Activated T-helper 17 cell treated with anti-CD3 and anti-CD28 coated beads, Interleukin-2, amount 50 U/mL, for 72 hours (primary cell): ENCODE data around the gene OR51I2. TPM values are rescaled to one million over a fixed set of nuclear protein-coding genes. Genes with fewer than 3 reads are reported as not detected.
A peak's percentile ranks its signal among the peaks of the same experiment; 100 is the strongest.

ENCODE experiments used
- ATAC-seq: fragments of 150-1000 bp; cut with Tn5 transposase; replicated peaks from 2 replicates; pipeline ENCODE4 v1.10.0; 2021; ENCODE audit warnings: mild to moderate bottlenecking, moderate library complexity
- H3K27ac Mint-ChIP-seq: one replicate; pipeline ENCODE4 v1.8.0; 2022; ENCODE audit warnings: mixed read lengths
- H3K27me3 Mint-ChIP-seq: one replicate; pipeline ENCODE4 v1.8.0; 2022; ENCODE audit warnings: mixed read lengths
- H3K36me3 Mint-ChIP-seq: one replicate; pipeline ENCODE4 v1.8.0; 2022; ENCODE audit warnings: low read depth, mild to moderate bottlenecking, mixed read lengths
- H3K4me1 Mint-ChIP-seq: one replicate; pipeline ENCODE4 v1.8.0; 2022; ENCODE audit warnings: mixed read lengths
- H3K4me3 Mint-ChIP-seq: one replicate; pipeline ENCODE4 v1.8.0; 2022; ENCODE audit warnings: mild to moderate bottlenecking, mixed read lengths
- H3K9me3 Mint-ChIP-seq: one replicate; pipeline ENCODE4 v1.8.0; 2022; ENCODE audit warnings: mixed read lengths
- total RNA-seq, 2 donors: library from RNA; stranded (reverse); gene quantifications; one replicate each; pipeline ENCODE4 v1.2.3, GENCODE V29; 2022

Gene OR51I2
- total RNA-seq: not detected

GRCh38 chr11:5449023-5449422, at the start of gene OR51I2:
Gene OR51I2 (plus strand): TSS chr11:5449323. CDS start chr11:5453489, 4,166 bp downstream.
- no peak for ATAC-seq
- Mint-ChIP-seq H3K4me3 (no peak within 1 kb of the TSS), H3K36me3 (no peaks in the 10 kb centered on the region), H3K9me3 (no peaks in the 10 kb centered on the region), H3K4me1 (no peaks in the 10 kb centered on the region), H3K27ac (no peak within 1 kb of the TSS), H3K27me3 (peaks cover 7% of the 10 kb centered on the region)

GRCh38 chr11:5405173-5405572, 44.0 kb upstream of the OR51I2 start:
- H3K36me3 Mint-ChIP-seq: no peaks in the 10 kb centered on the region
- H3K27me3 Mint-ChIP-seq: peaks cover 23% of the 10 kb centered on the region
- H3K4me3 Mint-ChIP-seq: no peak overlapping the region
- ATAC-seq: no peak
- no peaks in the 10 kb centered on the region for H3K9me3 Mint-ChIP-seq
- H3K27ac Mint-ChIP-seq: no peak overlapping the region
- no peaks in the 10 kb centered on the region for H3K4me1 Mint-ChIP-seq

- H3K27me3 Mint-ChIP-seq: peaks cover 17% of the 10 kb centered on the region
Measured at GRCh38 chr11:5420993-5421392, 28.1 kb upstream of the OR51I2 start.

GRCh38 chr11:5421811-5422210, 27.3 kb upstream of the OR51I2 start, which contains the start of gene OR51Q1:
Gene OR51Q1 (plus strand): TSS chr11:5422111. CDS start chr11:5422201, 90 bp downstream.
- Mint-ChIP-seq H3K9me3 (no peaks in the 10 kb centered on the region), H3K27me3 (peaks cover 17% of the 10 kb centered on the region), H3K4me3 (no peak within 1 kb of the TSS), H3K27ac (no peak within 1 kb of the TSS), H3K4me1 (no peaks in the 10 kb centered on the region), H3K36me3 (no peaks in the 10 kb centered on the region)
- ATAC-seq: no peak

More at GRCh38 chr11:5420993-5421392, 28.1 kb upstream of the OR51I2 start:
- H3K27ac Mint-ChIP-seq: no peak overlapping the region
- no peaks in the 10 kb centered on the region for H3K36me3 Mint-ChIP-seq
- H3K9me3 Mint-ChIP-seq: no peaks in the 10 kb centered on the region
- no peak overlapping the region for H3K4me3 Mint-ChIP-seq
- no peaks in the 10 kb centered on the region for H3K4me1 Mint-ChIP-seq
- ATAC-seq: no peak

GRCh38 chr11:5423131-5423530, 26.0 kb upstream of the OR51I2 start:
- H3K9me3 Mint-ChIP-seq: no peaks in the 10 kb centered on the region
- no peak overlapping the region for H3K4me3 Mint-ChIP-seq
- no peak overlapping the region for H3K27ac Mint-ChIP-seq
- no peaks in the 10 kb centered on the region for H3K4me1 Mint-ChIP-seq
- no peak for ATAC-seq
- peaks cover 21% of the 10 kb centered on the region for H3K27me3 Mint-ChIP-seq
- no peaks in the 10 kb centered on the region for H3K36me3 Mint-ChIP-seq

- no peak within 1 kb of the TSS for H3K27ac Mint-ChIP-seq
- H3K36me3 Mint-ChIP-seq: no peaks in the 10 kb centered on the region
- H3K27me3 Mint-ChIP-seq: peaks cover 29% of the 10 kb centered on the region
- ATAC-seq: no peak
- H3K9me3 Mint-ChIP-seq: peaks cover 4% of the 10 kb centered on the region
- no peaks in the 10 kb centered on the region for H3K4me1 Mint-ChIP-seq
- H3K4me3 Mint-ChIP-seq: no peak within 1 kb of the TSS
Measured at GRCh38 chr11:5441414-5441813, 7.7 kb upstream of the OR51I2 start, which contains the start of gene OR51I1. Gene OR51I1 (minus strand): TSS chr11:5441514. CDS start chr11:5441514, 0 bp downstream.

GRCh38 chr11:5443835-5444393, 5.2 kb upstream of the OR51I2 start:
- ATAC-seq: no peak
- Mint-ChIP-seq H3K27ac (no peak overlapping the region), H3K9me3 (peaks cover 4% of the 10 kb centered on the region), H3K4me1 (no peaks in the 10 kb centered on the region), H3K4me3 (no peak overlapping the region), H3K36me3 (no peaks in the 10 kb centered on the region), H3K27me3 (peaks cover 29% of the 10 kb centered on the region)

- H3K36me3 Mint-ChIP-seq: no peaks in the 10 kb centered on the region
- no peaks in the 10 kb centered on the region for H3K4me1 Mint-ChIP-seq
- H3K4me3 Mint-ChIP-seq: no peak overlapping the region
- H3K27ac Mint-ChIP-seq: no peak overlapping the region
- H3K27me3 Mint-ChIP-seq: peaks cover 4% of the 10 kb centered on the region
- ATAC-seq: no peak
- no peaks in the 10 kb centered on the region for H3K9me3 Mint-ChIP-seq
Measured at GRCh38 chr11:5449432-5449831, 309 bp downstream of the OR51I2 start.

GRCh38 chr11:5460983-5461621, 12.0 kb downstream of the OR51I2 start:
- Mint-ChIP-seq H3K27ac (no peak overlapping the region), H3K27me3 (no peaks in the 10 kb centered on the region), H3K9me3 (no peaks in the 10 kb centered on the region), H3K4me3 (no peak overlapping the region), H3K36me3 (no peaks in the 10 kb centered on the region), H3K4me1 (no peaks in the 10 kb centered on the region)
- no peak for ATAC-seq

GRCh38 chr11:5467527-5467926, 18.4 kb downstream of the OR51I2 start:
- no peaks in the 10 kb centered on the region for H3K4me1 Mint-ChIP-seq
- ATAC-seq: no peak
- peaks cover 19% of the 10 kb centered on the region for H3K27me3 Mint-ChIP-seq
- no peaks in the 10 kb centered on the region for H3K9me3 Mint-ChIP-seq
- H3K36me3 Mint-ChIP-seq: no peaks in the 10 kb centered on the region
- H3K4me3 Mint-ChIP-seq: no peak overlapping the region
- H3K27ac Mint-ChIP-seq: no peak overlapping the region

GRCh38 chr11:5473921-5474320, 24.8 kb downstream of the OR51I2 start:
- no peaks in the 10 kb centered on the region for H3K4me1 Mint-ChIP-seq
- H3K27me3 Mint-ChIP-seq: peaks cover 29% of the 10 kb centered on the region
- no peaks in the 10 kb centered on the region for H3K36me3 Mint-ChIP-seq
- H3K9me3 Mint-ChIP-seq: no peaks in the 10 kb centered on the region
- no peak overlapping the region for H3K4me3 Mint-ChIP-seq
- H3K27ac Mint-ChIP-seq: no peak overlapping the region
- no peak for ATAC-seq

GRCh38 chr11:5476186-5476819, 27.2 kb downstream of the OR51I2 start:
- H3K27me3 Mint-ChIP-seq: peaks cover 20% of the 10 kb centered on the region
- no peaks in the 10 kb centered on the region for H3K9me3 Mint-ChIP-seq
- no peaks in the 10 kb centered on the region for H3K36me3 Mint-ChIP-seq
- no peak overlapping the region for H3K4me3 Mint-ChIP-seq
- H3K27ac Mint-ChIP-seq: no peak overlapping the region
- ATAC-seq: peak; percentile 55
- H3K4me1 Mint-ChIP-seq: no peaks in the 10 kb centered on the region

GRCh38 chr11:5486003-5486402, 36.9 kb downstream of the OR51I2 start:
- ATAC-seq: no peak
- Mint-ChIP-seq H3K27ac (no peak overlapping the region), H3K27me3 (peaks cover 4% of the 10 kb centered on the region), H3K4me3 (no peak overlapping the region), H3K9me3 (no peaks in the 10 kb centered on the region), H3K36me3 (no peaks in the 10 kb centered on the region), H3K4me1 (no peaks in the 10 kb centered on the region)

GRCh38 chr11:5486421-5486820, 37.3 kb downstream of the OR51I2 start:
- peak; percentile 67 for ATAC-seq
- Mint-ChIP-seq H3K9me3 (no peaks in the 10 kb centered on the region), H3K4me3 (no peak overlapping the region), H3K4me1 (no peaks in the 10 kb centered on the region), H3K27me3 (peaks cover 4% of the 10 kb centered on the region), H3K36me3 (no peaks in the 10 kb centered on the region), H3K27ac (no peak overlapping the region)

GRCh38 chr11:5488385-5488784, 39.3 kb downstream of the OR51I2 start, which contains the start of gene OR52D1:
Gene OR52D1 (plus strand): TSS chr11:5488685. CDS start chr11:5488707, 22 bp downstream.
- Mint-ChIP-seq H3K27ac (no peak within 1 kb of the TSS), H3K4me1 (no peaks in the 10 kb centered on the region), H3K36me3 (no peaks in the 10 kb centered on the region), H3K4me3 (no peak within 1 kb of the TSS), H3K9me3 (no peaks in the 10 kb centered on the region), H3K27me3 (peaks cover 4% of the 10 kb centered on the region)
- no peak for ATAC-seq
